GM04504 (cell line): ENCODE results near the gene CAPZB.
"Not testable (repeated sequence)": the region's sequence is repeated elsewhere in the genome, so short reads cannot be mapped to it uniquely, and the experiment has no call there.

Experiments
- DNase-seq: peaks from one replicate; pipeline ENCODE4 v3.0.0-alpha.2; 2012; ENCODE audit warnings: low read depth

Gene CAPZB

DNA sequence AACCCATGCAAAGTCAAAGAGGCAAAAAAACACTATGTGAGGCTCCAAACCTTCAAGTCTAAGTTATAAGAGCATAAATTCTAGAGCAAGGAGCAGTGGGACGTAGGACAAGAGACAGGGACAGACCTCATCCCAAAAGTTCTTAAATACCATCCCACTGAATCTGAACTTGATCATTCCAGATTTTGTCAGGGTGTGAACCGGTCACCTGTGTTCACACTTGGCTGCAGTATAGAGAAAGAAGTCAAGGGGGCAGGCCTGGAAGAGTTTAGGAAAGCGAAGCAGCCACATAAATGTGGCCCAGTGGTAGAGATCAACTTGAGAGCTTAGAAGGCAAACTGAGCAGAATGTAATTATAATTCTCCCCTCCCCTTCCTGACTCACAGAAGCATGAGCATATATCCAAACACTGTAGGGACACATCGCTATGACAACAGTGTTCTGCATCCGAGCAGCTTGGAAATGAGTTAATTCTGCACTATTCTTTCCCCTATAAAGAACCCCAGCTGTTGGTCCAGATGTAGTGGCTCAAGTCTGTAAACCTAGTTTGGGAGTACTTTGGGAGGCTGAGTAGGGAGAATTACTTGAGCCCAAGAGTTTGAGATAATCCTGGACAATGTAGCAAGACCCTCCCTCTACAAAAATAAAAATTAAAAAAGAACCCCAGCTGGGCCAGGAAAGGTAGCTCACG lies 176.1 kb downstream of the CAPZB start:
- DNase-seq, result peak; percentile 42

DNA sequence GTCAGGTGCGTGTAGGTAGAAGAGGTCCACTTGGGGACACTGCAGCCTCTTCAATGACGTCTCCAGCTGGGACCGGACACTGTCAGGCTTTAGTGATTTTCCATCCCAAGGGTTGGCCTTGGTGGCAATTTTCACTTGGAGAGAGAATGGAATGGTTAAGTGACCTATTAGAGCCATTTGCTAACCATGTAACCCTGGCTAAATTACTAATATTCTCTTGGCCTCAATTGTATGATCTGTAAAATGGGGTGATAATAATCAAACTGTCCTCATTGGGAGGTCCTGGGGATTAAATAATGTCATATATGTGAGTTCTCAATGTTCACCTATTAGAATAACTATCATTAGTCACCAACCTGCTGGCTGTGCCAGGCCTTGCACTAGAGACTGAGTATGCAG lies 176.8 kb downstream of the CAPZB start:
- DNase-seq, result no peak

DNA sequence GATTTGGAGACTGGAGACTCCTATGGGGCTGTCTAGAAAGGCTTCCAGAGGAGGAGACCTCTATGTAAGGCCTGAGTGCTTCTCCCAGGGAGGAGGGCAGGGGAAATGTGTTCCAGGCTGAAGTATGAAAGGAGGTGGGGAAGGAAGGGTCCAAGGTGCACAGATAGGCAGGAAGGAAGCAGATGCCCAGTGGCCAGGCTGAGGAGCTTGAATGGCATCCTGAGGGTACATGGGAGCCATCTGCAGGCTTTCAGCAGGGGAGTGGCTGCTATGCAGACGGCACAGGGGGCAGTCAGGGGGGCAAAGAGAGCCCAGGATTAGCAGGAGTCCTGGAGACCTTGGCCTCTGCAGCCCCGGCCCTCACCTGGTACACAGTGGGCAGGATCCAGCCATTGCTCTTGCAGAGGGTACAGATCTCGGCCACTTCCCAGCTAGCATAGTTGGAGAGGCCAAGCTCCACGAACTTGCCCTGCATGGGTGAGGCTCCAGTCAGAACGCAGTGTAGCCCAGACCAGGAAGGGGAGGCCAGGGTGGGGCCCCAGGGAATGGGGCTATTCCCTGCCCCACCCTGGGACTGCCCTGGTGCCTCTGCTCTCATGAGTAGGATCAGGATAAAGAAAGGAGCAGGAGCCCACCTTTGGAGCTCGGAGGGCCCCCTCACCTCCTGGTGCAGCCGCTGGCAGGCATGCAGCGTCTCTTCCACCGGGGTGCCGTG lies 177.4 kb downstream of the CAPZB start:
- no peak for DNase-seq

DNA sequence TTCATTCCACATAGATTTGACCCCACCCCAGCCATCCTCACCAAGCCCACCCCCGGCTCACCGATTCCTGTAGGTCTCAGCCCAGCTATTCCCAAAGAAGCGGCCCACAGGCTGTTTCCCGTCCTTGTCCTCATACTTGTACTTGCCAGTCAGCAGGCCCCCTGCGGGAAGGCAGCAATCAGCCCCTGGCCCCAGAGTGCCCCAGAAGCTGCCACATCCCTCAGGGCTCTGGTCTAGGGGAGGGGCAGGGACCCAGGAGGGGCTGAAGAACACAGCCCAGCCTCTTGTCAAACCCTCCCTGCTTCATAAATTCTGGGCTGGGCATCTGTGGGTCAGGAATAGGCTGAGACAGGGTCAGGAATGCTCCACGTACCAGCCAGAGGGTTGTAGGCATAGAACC lies 178.4 kb downstream of the CAPZB start:
- DNase-seq, result no peak

DNA sequence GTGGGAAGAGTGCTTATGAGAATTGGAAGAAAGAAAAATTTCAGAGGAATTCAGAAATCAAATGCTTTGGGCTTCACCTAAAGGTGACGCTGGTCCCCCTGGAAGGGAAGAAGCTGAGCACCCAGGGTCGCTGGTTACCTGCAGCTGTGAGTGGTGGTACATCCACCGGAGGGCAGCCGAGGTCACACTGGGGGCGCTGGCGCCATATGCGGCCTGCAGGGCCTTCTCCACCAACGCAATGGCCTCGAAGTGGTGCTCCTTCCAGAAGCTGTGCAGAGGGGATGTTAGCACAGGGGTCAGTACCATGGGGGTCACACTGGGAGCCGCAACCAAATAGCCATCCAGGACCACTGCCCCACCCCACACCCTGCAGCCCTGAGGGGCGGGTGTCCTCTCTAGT lies 179.5 kb downstream of the CAPZB start:
- DNase-seq, result no peak

DNA sequence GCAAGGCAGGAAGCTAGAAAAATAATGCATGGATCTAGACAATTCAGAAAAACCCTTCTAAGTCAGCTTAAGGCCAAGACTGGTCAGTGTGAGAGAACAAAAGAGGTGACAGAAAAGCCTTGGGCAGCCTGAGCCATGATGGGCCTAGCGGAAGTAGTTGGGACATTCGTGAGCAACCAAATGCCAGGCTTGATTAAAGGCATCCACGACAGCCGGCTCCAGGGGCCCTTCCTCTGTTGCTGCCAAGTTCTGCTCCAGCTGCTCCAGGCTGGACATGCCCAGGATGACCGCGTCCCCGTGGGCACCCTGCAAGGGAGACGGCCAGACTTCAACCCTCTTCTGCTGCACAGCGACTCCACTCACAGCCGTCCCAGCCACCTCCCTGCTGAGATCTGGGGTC lies 181.3 kb downstream of the CAPZB start:
- DNase-seq, result not testable (repeated sequence)

DNA sequence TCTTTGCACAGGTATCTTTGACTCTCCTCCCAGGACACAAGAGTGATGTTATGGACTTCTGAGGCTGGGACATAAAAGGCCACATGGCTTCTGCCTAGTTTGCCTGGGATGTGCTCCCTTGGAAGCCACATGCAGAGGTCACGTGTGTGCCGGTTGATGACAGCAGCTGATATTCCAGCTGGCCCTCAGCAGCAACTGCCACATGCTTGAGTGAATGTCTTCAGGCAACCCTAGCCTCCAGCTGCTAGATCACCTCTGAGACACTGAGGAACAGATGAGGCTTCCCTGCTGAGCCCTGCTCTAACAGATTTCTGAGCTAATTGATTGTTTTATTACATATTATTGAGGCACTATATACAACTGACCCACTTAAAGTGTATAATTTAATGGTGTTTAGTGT lies 185.1 kb downstream of the CAPZB start:
- no peak for DNase-seq

DNA sequence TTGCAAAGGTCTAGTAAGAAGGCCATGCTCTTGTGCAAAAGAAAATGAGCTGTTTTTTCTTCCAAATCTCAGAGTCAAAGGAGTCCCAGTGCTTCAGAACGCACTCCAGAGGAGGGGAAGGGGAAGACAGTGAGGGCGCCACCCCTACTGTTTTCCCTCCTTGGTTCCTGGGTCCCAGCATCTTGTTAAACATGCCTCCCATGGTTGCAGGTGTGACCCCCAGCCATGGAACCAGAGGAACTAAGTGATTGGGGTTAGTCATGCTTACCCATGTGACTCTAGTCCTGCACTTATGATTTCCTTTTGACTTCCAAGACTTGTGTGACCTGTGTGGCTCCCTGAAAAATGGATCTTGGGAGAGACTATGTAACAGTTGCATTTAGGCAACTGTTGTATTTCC lies 190.7 kb downstream of the CAPZB start:
- no peak for DNase-seq

DNA sequence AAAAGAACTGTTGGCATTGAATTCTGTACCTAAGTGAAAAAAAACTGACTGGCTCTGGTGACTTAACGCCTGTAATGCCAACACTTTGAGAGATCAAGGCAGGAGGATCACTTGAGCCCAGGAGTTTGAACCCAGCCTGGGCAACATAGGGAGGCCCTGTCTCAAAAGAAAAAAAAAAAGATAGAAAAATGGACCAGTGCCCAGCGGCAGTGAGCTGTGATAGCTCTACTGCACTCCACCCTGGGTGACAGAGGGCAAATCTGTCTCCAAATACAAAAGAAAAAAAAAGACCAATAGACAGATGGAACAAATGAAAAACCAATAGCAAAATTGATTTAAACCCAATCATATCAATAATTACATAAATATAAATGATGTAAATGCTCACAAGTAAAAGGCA lies 196.1 kb downstream of the CAPZB start:
- DNase-seq, result no peak
